CD14-positive monocyte (primary cell): Measurements from ENCODE around the gene WSB1. TPM values are rescaled to one million over a fixed set of nuclear protein-coding genes. Genes with fewer than 3 reads are reported as not detected.

Source experiments
- DNase-seq, 3 donors: peaks; one replicate each; pipeline ENCODE4 v3.0.0-alpha.2; 2011 to 2022
- H2AFZ ChIP-seq: 2 replicates; pipeline ENCODE4 v1.6.0; 2012; ENCODE audit warnings: mild to moderate bottlenecking, low read depth, low read length, inconsistent platforms; ENCODE audit not compliant: insufficient read depth, poor library complexity, severe bottlenecking
- H3K27ac ChIP-seq, 2 donors: 1 replicate in 1 of 2; 2 replicates in 1 of 2; pipeline ENCODE4 v1.5.1; 2012 to 2013; ENCODE audit warnings: low read length in 2 of 2, control low read depth in 1 of 2, inconsistent platforms in 1 of 2, low read depth in 1 of 2, mild to moderate bottlenecking in 1 of 2
- H3K27me3 ChIP-seq, 2 donors: one replicate each; pipeline versions ENCODE4 v1.6.0 to v1.6.1; 2011 to 2013; ENCODE audit warnings: low read length in 2 of 2; ENCODE audit not compliant: control insufficient read depth in 2 of 2, insufficient read depth in 2 of 2
- H3K36me3 ChIP-seq, 2 donors: replicated peaks in 1 of 2; 1 replicate in 1 of 2; 2 replicates in 1 of 2; pipeline versions ENCODE4 v1.5.1 to v1.6.1; 2012 to 2013; ENCODE audit warnings: low read length in 2 of 2, control low read depth in 1 of 2, inconsistent platforms in 1 of 2, mild to moderate bottlenecking in 1 of 2; ENCODE audit not compliant: insufficient read depth in 2 of 2, control insufficient read depth in 1 of 2
- H3K4me1 ChIP-seq, 2 donors: 1 replicate in 1 of 2; 2 replicates in 1 of 2; pipeline versions ENCODE4 v1.5.1 to v1.6.1; 2012 to 2013; ENCODE audit warnings: low read length in 2 of 2, control low read depth in 1 of 2, inconsistent platforms in 1 of 2, mild to moderate bottlenecking in 1 of 2, moderate library complexity in 1 of 2; ENCODE audit not compliant: insufficient read depth in 2 of 2, control insufficient read depth in 1 of 2
- H3K4me2 ChIP-seq: replicated peaks from 2 replicates; pipeline ENCODE3; 2012; ENCODE audit warnings: low read length, moderate library complexity, mild to moderate bottlenecking; ENCODE audit not compliant: poor library complexity, severe bottlenecking; ENCODE audit errors: extremely low read depth
- H3K4me3 ChIP-seq, 3 experiments: fragments of 200-600 bp in 1 of 3; sonication (generic) in 1 of 3; replicated peaks in 1 of 3; 1 replicate in 2 of 3; 2 replicates in 1 of 3; pipeline ENCODE4 v1.5.1; 2011 to 2013; ENCODE audit warnings: low read length in 3 of 3, mild to moderate bottlenecking in 3 of 3, control low read depth in 2 of 3, low read depth in 2 of 3, inconsistent platforms in 1 of 3, moderate library complexity in 1 of 3
- H3K79me2 ChIP-seq: 2 replicates; pipeline ENCODE4 v1.6.0; 2012; ENCODE audit warnings: mild to moderate bottlenecking, control low read depth, inconsistent platforms, low read length, moderate library complexity; ENCODE audit not compliant: insufficient read depth
- H3K9ac ChIP-seq: 2 replicates; pipeline ENCODE4 v1.6.0; 2017; ENCODE audit warnings: low read length, mild to moderate bottlenecking; ENCODE audit not compliant: insufficient read depth, poor library complexity, severe bottlenecking
- H3K9me3 ChIP-seq, 2 donors: replicated peaks in 1 of 2; 1 replicate in 1 of 2; 2 replicates in 1 of 2; pipeline versions ENCODE4 v1.5.1 to v1.6.1; 2012 to 2013; ENCODE audit warnings: low read length in 2 of 2, control low read depth in 1 of 2; ENCODE audit not compliant: control insufficient read depth in 1 of 2, insufficient read depth in 1 of 2
- H4K20me1 ChIP-seq: 2 replicates; pipeline ENCODE4 v1.6.0; 2012; ENCODE audit warnings: mild to moderate bottlenecking, low read length, control low read depth, moderate library complexity; ENCODE audit not compliant: insufficient read depth
- H3K27ac Mint-ChIP-seq, 7 donors: one replicate each; pipeline ENCODE4 v1.8.0; 2020; ENCODE audit warnings: mild to moderate bottlenecking in 7 of 7, mixed read lengths in 7 of 7, moderate library complexity in 6 of 7, inconsistent platforms in 2 of 7
- H3K27me3 Mint-ChIP-seq, 3 donors: one replicate each; pipeline ENCODE4 v1.8.0; 2021 to 2022; ENCODE audit warnings: low read depth in 3 of 3, mild to moderate bottlenecking in 3 of 3, mixed read lengths in 3 of 3, moderate library complexity in 3 of 3, inconsistent platforms in 1 of 3
- H3K36me3 Mint-ChIP-seq, 2 donors: one replicate each; pipeline ENCODE4 v1.8.0; 2020; ENCODE audit warnings: mixed read lengths in 2 of 2, inconsistent platforms in 1 of 2, mild to moderate bottlenecking in 1 of 2
- H3K4me1 Mint-ChIP-seq: one replicate; pipeline ENCODE4 v1.8.0; 2020; ENCODE audit warnings: mild to moderate bottlenecking, mixed read lengths
- H3K4me3 Mint-ChIP-seq, 2 donors: one replicate each; pipeline ENCODE4 v1.8.0; 2020; ENCODE audit warnings: mild to moderate bottlenecking in 2 of 2, mixed read lengths in 2 of 2, moderate library complexity in 1 of 2
- H3K9me3 Mint-ChIP-seq, 7 donors: one replicate each; pipeline ENCODE4 v1.8.0; 2020 to 2022; ENCODE audit warnings: mixed read lengths in 7 of 7, mild to moderate bottlenecking in 6 of 7, moderate library complexity in 6 of 7, inconsistent platforms in 2 of 7
- WGBS: methylation state at CpG from one replicate; pipeline ENCODE4 v1.1.5; 2013; ENCODE audit warnings: missing lambda C conversion rate; ENCODE audit not compliant: insufficient coverage; 5-methylcytosine and 5-hydroxymethylcytosine counted together
- intact Hi-C, 2 donors: fragments of 100-400 bp; cut with micrococcal nuclease; formaldehyde crosslinking; loops; one replicate each; pipeline versions ENCODE4 v1.15.0 to v1.15.1; 2023
- polyA plus RNA-seq, 3 donors: library from polyadenylated mRNA; depleted of rRNA in 1 of 3; unstranded in 2 of 3; stranded (reverse) in 1 of 3; fragments of 300-500 nt in 2 of 3; fragments of >200 nt in 1 of 3; fragmentation: Illumina TruSeq in 2 of 3; gene quantifications; 1 replicate in 2 of 3; 2 replicates in 1 of 3; pipeline ENCODE4 v1.2.3, GENCODE V29; 2012 to 2021
- TF ChIP-seq, protein P1 (sequence below): fragments of 200-600 bp; IDR thresholded peaks from one replicate; pipeline ENCODE4 v1.8.0; 2022; ENCODE audit warnings: antibody characterized with exemption, mild to moderate bottlenecking

The WSB1 gene
- polyA plus RNA-seq, 3 donors: 220 to 368 (median 296) TPM

DNA sequence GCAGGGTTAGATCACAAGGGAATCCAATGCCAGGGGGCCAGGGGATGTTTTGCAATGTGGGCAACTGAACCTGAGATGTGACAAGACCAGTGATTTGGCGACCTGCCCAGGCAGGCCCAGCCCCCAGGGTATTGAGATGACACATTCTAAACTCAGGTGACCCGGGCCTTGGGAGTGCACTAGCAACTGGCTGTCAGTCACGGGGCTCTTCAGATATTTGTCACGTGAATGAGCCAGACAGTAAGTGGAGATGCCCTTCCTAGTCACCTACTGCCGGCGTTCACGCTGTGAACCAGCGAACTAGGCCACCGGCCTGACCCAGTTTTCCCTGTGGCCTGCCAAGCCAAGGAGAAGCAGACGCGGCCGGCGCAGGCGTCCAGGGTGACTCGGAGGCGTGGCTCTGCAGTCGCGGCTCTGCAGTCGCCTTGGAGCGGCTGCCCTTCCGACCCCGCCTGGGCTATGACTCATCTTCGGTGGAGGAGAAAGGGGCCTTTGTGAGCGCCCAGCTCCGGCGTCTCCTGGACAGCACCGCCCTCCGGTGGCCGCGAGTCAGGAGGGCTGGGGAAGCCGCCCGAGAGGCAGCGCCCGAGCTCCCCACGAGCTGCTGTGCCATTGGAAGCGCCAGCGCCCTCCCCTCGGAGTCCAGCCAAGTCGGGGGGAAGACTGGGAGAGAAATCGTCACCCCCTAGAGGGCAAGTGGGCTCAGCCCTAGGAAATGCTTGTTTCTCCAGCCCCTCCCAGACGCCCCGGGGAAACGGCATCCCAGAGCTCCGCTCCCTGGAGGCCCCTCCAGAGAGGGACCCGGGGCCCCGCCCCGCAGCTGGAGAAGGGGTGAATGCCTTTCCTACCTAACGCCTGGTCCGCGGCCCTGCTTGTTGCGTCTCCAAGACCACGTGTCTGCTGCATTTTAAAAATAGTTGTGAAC lies 38.8 kb downstream of the WSB1 start:
- Histone ChIP-seq H3K27me3 (no peaks in the 10 kb centered on the region), H3K36me3 (no peaks in the 10 kb centered on the region), H3K4me3 (peak overlapping the region; percentile 33 to 75 (median 48)), H3K27ac (peak overlapping the region; percentile 92 to 97), H3K4me1 (peaks cover 57 to 64% of the 10 kb centered on the region in 2 donors), H3K4me2 (peak overlapping the region; percentile 77), H4K20me1 (no peaks in the 10 kb centered on the region), H3K9ac (peak overlapping the region; percentile 74), H3K9me3 (no peaks in the 10 kb centered on the region), H2AFZ (peak overlapping the region; percentile 79), H3K79me2 (peaks cover 18% of the 10 kb centered on the region)
- WGBS: under 1% methylated on average over 47 of the region's 52 CpGs
- Mint-ChIP-seq H3K36me3 (peaks cover 2% of the 10 kb centered on the region in 2 donors), H3K27ac (peak overlapping the region; percentile 95 to 98 (median 96)), H3K4me3 (peak overlapping the region; percentile 71 to 85), H3K27me3 (peaks cover 0 to 2% (median 0%) of the 10 kb centered on the region in 3 donors), H3K9me3 (no peaks in the 10 kb centered on the region), H3K4me1 (peaks cover 55% of the 10 kb centered on the region)
- DNase-seq: peak; percentile 98
- intact Hi-C loops: loop anchor here (2.0 to 5.0 kb wide), 5 partner anchors 38 to 126 kb away; partner anchors contain the start of gene WSB1 (in 2 of the 2)
- TF ChIP-seq, protein P1, sequence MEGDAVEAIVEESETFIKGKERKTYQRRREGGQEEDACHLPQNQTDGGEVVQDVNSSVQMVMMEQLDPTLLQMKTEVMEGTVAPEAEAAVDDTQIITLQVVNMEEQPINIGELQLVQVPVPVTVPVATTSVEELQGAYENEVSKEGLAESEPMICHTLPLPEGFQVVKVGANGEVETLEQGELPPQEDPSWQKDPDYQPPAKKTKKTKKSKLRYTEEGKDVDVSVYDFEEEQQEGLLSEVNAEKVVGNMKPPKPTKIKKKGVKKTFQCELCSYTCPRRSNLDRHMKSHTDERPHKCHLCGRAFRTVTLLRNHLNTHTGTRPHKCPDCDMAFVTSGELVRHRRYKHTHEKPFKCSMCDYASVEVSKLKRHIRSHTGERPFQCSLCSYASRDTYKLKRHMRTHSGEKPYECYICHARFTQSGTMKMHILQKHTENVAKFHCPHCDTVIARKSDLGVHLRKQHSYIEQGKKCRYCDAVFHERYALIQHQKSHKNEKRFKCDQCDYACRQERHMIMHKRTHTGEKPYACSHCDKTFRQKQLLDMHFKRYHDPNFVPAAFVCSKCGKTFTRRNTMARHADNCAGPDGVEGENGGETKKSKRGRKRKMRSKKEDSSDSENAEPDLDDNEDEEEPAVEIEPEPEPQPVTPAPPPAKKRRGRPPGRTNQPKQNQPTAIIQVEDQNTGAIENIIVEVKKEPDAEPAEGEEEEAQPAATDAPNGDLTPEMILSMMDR: peak; percentile 89

DNA sequence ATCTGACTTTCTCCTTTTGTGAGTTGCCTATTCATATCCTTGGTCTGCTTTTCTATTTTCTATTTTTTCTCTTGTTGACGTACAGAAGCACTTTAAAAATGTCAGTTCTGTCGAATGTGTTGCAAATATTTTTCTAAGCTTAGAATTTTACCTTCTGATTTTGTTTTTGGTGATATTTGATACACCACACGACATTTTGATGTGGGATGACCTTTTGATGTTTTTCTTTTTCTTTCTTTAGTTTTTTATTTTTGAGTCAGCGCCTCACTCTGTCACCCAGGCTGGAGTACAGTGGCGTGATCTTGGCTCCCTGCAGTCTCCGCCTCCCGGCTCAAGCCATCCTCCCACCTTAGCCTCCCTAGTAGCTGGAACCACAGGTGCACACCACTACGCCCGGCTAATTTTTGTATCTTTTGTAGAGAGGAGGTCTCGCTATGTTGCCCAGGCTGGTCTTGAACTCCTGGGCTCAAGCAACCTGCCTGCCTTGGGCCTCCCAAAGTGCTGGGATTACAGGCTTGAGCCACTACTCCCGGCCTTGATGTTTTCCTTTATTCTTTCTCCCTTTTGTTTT lies 39.6 kb downstream of the WSB1 start:
- H3K27ac Mint-ChIP-seq: peak overlapping the region; percentile 95 to 98 (median 96)
- no peak for DNase-seq
- peak overlapping the region; percentile 92 to 97 for H3K27ac ChIP-seq

More for the DNA sequence above, 39.6 kb downstream of the WSB1 start:
- Mint-ChIP-seq H3K4me1 (peaks cover 62% of the 10 kb centered on the region), H3K27me3 (peaks cover 0 to 2% (median 0%) of the 10 kb centered on the region in 3 donors), H3K9me3 (no peaks in the 10 kb centered on the region), H3K4me3 (peak overlapping the region; percentile 71 to 85), H3K36me3 (peaks cover 2% of the 10 kb centered on the region in 2 donors)
- Histone ChIP-seq H3K4me1 (peaks cover 62 to 72% of the 10 kb centered on the region in 2 donors), H3K79me2 (peaks cover 18% of the 10 kb centered on the region), H3K27me3 (no peaks in the 10 kb centered on the region), H3K36me3 (no peaks in the 10 kb centered on the region), H4K20me1 (no peaks in the 10 kb centered on the region), H3K4me3 (peak overlapping the region; percentile 33 to 75 (median 48)), H2AFZ (peak overlapping the region; percentile 79), H3K4me2 (peak overlapping the region; percentile 77), H3K9me3 (no peaks in the 10 kb centered on the region), H3K9ac (peak overlapping the region; percentile 74)
- WGBS: no CpG with 5 or more reads among the region's 11 CpGs
- intact Hi-C loops: loop anchor here (2.0 to 5.0 kb wide), 5 partner anchors 39 to 127 kb away; partner anchors contain the start of gene WSB1 (in 2 of the 2)
- TF ChIP-seq, protein P1: no peak
